Psoas muscle (tissue), 8 donors: ENCODE measurements around the gene PTPRG. TPM values are rescaled to one million over a fixed set of nuclear protein-coding genes. Genes with fewer than 3 reads are reported as not detected.

Source experiments
- ATAC-seq, 4 donors: fragments of 200-7000 bp; cut with Tn5 transposase; one replicate each; pipeline ENCODE4 v1.9.1; 2020; ENCODE audit warnings: moderate library complexity in 3 of 4, mild to moderate bottlenecking in 2 of 4
- DNase-seq, 2 donors: peaks; one replicate each; pipeline ENCODE4 v3.0.0-alpha.2; 2020
- H3K27ac ChIP-seq: fragments of 200-600 bp; one replicate; pipeline ENCODE4 v1.8.0; 2022
- H3K27me3 ChIP-seq, 3 donors: fragments of 200-600 bp in 1 of 3; one replicate each; pipeline versions ENCODE4 v1.6.1 to v1.8.0; 2013 to 2022; ENCODE audit warnings: low read length in 2 of 3, mild to moderate bottlenecking in 2 of 3, moderate library complexity in 1 of 3; ENCODE audit not compliant: insufficient read depth in 3 of 3
- H3K36me3 ChIP-seq, 2 donors: fragments of 200-600 bp in 1 of 2; one replicate each; pipeline versions ENCODE4 v1.6.1 to v1.8.0; 2013 to 2022; ENCODE audit warnings: low read depth in 1 of 2, mild to moderate bottlenecking in 1 of 2, moderate library complexity in 1 of 2; ENCODE audit not compliant: insufficient read depth in 1 of 2
- H3K4me1 ChIP-seq: fragments of 200-600 bp; one replicate; pipeline ENCODE4 v1.8.0; 2022
- H3K4me3 ChIP-seq: fragments of 200-600 bp; one replicate; pipeline ENCODE4 v1.8.0; 2022; ENCODE audit warnings: mild to moderate bottlenecking
- H3K9me3 ChIP-seq: fragments of 200-600 bp; one replicate; pipeline ENCODE4 v1.8.0; 2022
- CTCF ChIP-seq: fragments of 200-600 bp; IDR thresholded peaks from one replicate; pipeline ENCODE4 v1.8.0; 2022; ENCODE audit warnings: antibody characterized with exemption
- WGBS, 3 donors: extraction: QIAGEN DNeasy Blood & Tissue Kit; methylation state at CpG; one replicate each; pipeline versions ENCODE4 v1.1.6 to v1.1.7; 2013; 5-methylcytosine and 5-hydroxymethylcytosine counted together
- intact Hi-C, 2 donors: fragments of 100-400 bp; cut with DNase I; formaldehyde crosslinking; loops; one replicate each; pipeline versions ENCODE4 v1.11.0 to v1.14.2; 2022
- polyA plus RNA-seq, 3 donors: library from polyadenylated mRNA; stranded (reverse); fragments of 200-250 nt; gene quantifications; one replicate each; pipeline ENCODE4 v1.2.3, GENCODE V29; 2013
- total RNA-seq, 4 donors: library from RNA; stranded (reverse); fragmentation: NEBNext Ultra II Directional in 2 of 4; extraction: Animal tissue kit (Norgen Biotek cat#: 25700) in 2 of 4; gene quantifications; one replicate each; pipeline versions ENCODE4 v1.2.1 to v1.2.4, GENCODE V29; 2021 to 2023
- donor health status: healthy with polysubstance abuse.
- donor health status: DM: no; HTN: no; CAD: no; lungs with moderate emphysema.
- donor health status: Bipolar disorder and iron deficiency.
- donor health status: healthy.
- donor health status: DM: yes; HTN: yes; CAD: no.
- donor health status: DM: no; HTN: no; CAD: no.
- donor health status: DM: no; HTN: no; CAD: no.
- donor health status: DM: yes; HTN: yes; CAD: no.

Gene PTPRG
- total and polyA plus RNA-seq, 7 donors: 4.5 to 29.5 (median 12.6) TPM

GRCh38 chr3:62041681-62042080 is 480.3 kb downstream of the PTPRG start:
- no peak for ATAC-seq
- intact Hi-C loops: loop anchor here in 1 of 2 donors (5.0 kb wide), 1 partner anchor 46 kb away; no protein-coding TSS in a partner anchor
- 91 to 96% (median 96%) methylated on average over 4 of the region's 4 CpGs for WGBS, 3 donors

GRCh38 chr3:62044874-62045411 is 483.6 kb downstream of the PTPRG start:
- no peak overlapping the region for H3K4me3 ChIP-seq
- no peak for TF ChIP-seq CTCF
- H3K4me1 ChIP-seq: peaks cover 7% of the 10 kb centered on the region
- H3K27ac ChIP-seq: no peak overlapping the region
- 75 to 93% (median 78%) methylated on average over 5 of the region's 5 CpGs for WGBS, 3 donors
- no peaks in the 10 kb centered on the region for H3K27me3 ChIP-seq
- H3K36me3 ChIP-seq: no peaks in the 10 kb centered on the region
- intact Hi-C loops: loop anchor here in 1 of 2 donors (5.0 kb wide), 1 partner anchor 42 kb away; no protein-coding TSS in a partner anchor
- no peak for DNase-seq
- no peak for ATAC-seq
- no peaks in the 10 kb centered on the region for H3K9me3 ChIP-seq

More at GRCh38 chr3:62041681-62042080, 480.3 kb downstream of the PTPRG start:
- no peaks in the 10 kb centered on the region for H3K9me3 ChIP-seq
- H3K27ac ChIP-seq: no peak overlapping the region
- peaks cover 23% of the 10 kb centered on the region for H3K4me1 ChIP-seq
- no peaks in the 10 kb centered on the region for H3K36me3 ChIP-seq
- no peak overlapping the region for H3K4me3 ChIP-seq
- DNase-seq: no peak
- no peaks in the 10 kb centered on the region for H3K27me3 ChIP-seq
- no peak for TF ChIP-seq CTCF

- Histone ChIP-seq H3K27ac (no peak overlapping the region), H3K4me1 (peaks cover 10% of the 10 kb centered on the region), H3K36me3 (no peaks in the 10 kb centered on the region), H3K9me3 (no peaks in the 10 kb centered on the region), H3K4me3 (no peak overlapping the region), H3K27me3 (no peaks in the 10 kb centered on the region)
- ATAC-seq (no peak), DNase-seq (no peak)
- TF ChIP-seq CTCF: no peak
- intact Hi-C loops: no loop called here
Observed at GRCh38 chr3:62046326-62046725, 485.0 kb downstream of the PTPRG start.

DNA sequence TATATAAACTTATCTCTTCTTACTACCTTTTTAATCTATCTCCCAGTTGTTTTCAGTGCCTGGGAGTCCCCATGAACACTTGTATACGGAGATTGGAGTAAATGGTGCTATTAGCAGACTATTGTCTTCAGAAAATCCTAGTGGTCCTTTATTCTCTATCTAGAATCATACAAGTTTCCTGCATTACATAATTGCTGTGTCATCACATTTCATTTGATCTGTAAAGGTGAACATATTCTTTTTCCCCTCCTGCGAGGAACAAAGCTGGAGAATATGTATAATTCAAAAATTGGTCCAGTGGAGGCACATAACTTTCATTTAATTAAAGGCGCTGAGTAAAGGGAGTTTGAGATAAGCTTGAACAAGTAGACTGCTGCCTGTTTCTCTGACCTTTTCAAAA is 487.2 kb downstream of the PTPRG start:
- intact Hi-C loops: no loop called here
- Histone ChIP-seq H3K27ac (no peak overlapping the region), H3K4me3 (no peak overlapping the region), H3K9me3 (no peaks in the 10 kb centered on the region), H3K27me3 (no peaks in the 10 kb centered on the region), H3K4me1 (peaks cover 10% of the 10 kb centered on the region), H3K36me3 (no peaks in the 10 kb centered on the region)
- TF ChIP-seq CTCF: no peak
- 91 to 97% (median 95%) methylated on average over 3 of the region's 3 CpGs for WGBS, 3 donors
- no peak for ATAC-seq
- no peak for DNase-seq

GRCh38 chr3:62049033-62049432 is 487.7 kb downstream of the PTPRG start:
- 62 to 79% (median 70%) methylated on average over 6 of the region's 6 CpGs for WGBS, 3 donors
- Histone ChIP-seq H3K4me3 (no peak overlapping the region), H3K9me3 (no peaks in the 10 kb centered on the region), H3K36me3 (no peaks in the 10 kb centered on the region), H3K4me1 (peaks cover 10% of the 10 kb centered on the region), H3K27ac (no peak overlapping the region), H3K27me3 (no peaks in the 10 kb centered on the region)
- intact Hi-C loops: no loop called here
- DNase-seq (no peak), ATAC-seq (peak in 1 of 4 donors; percentile 59)
- no peak for TF ChIP-seq CTCF
